GM19043 (cell line): Measurements from ENCODE around the gene CD320.
"Not testable (repeated sequence)": the region's sequence is repeated elsewhere in the genome, so short reads cannot be mapped to it uniquely, and the experiment has no call there.

ENCODE experiments used
- ATAC-seq: cut with Tn5 transposase; IDR thresholded peaks from one replicate; pipeline ENCODE4 v1.9.1; 2021; ENCODE audit warnings: low read depth; ENCODE audit not compliant: unreplicated experiment

The CD320 gene

DNA sequence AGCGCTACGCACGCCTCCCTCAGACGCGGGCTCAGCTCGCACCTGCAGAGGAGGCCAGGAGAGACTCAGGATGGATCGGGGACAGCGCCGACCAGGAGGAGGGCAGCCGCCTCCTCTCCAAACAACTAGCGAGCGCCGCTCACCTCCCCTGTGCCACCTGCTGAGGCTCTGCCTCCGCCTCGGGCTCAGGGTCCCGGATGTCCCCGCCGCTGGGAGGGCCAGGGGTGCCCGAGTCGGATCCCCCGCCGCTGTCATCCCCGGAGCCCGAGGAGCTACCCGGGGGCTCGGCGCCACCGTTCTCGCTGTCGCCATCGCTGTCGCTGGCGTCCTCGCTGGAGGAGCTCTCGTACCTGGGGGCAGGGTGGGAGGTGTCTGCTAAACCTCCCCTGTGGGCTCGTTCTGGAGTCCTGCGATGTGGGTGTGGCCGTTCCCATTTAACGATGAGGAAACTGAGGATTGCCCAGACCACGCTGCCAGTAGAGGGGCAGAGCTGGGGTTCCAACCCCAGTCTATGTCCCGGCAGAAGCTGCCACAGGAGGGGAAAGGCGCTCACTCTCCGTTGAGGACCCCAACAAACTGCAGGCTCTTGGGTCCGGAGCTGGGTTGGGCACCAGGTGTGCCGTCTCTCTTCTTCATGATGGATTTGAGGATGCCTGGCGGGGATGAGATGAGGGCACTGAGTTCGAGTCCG lies 25.8 kb upstream of the CD320 start:
- ATAC-seq = no peak

DNA sequence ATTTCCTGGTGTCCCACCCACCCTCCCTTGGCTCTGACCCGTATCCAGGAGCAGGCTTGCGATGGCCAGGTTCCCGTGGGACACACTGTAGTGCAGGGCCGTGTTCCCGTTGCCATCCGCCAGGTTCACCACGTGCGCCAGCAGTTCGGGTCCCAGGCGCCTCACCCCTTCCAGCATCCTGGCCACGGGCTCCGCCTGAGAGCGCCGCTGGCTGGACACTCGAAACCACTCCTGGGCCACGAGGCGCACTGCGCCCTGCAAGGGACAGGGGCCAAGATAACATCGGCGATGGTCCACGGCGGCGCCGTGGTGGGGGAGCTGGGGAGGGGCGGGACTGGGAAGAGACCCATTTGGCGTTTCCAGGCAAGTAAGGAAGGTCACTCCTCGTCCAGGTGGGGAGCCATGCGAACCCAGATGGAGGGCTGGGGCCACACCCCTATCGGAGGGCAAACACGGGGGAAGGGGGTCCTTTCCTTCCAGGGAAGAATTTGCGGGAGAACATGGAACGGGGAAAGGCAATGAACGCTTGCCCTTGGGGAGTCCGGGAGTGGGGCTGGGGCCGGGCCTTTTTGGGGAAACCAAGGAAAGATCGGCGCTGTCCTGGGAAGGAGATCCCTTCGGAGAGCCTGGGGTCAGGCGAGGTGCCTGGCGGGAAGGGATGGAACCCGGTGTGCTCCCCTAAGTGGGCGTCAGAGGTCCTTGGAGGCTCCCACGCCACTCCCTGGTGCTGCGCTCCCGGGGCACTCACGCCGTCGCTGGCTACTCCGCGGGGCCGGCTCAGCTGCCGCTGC lies 25.0 kb upstream of the CD320 start:
- ATAC-seq = no peak

DNA sequence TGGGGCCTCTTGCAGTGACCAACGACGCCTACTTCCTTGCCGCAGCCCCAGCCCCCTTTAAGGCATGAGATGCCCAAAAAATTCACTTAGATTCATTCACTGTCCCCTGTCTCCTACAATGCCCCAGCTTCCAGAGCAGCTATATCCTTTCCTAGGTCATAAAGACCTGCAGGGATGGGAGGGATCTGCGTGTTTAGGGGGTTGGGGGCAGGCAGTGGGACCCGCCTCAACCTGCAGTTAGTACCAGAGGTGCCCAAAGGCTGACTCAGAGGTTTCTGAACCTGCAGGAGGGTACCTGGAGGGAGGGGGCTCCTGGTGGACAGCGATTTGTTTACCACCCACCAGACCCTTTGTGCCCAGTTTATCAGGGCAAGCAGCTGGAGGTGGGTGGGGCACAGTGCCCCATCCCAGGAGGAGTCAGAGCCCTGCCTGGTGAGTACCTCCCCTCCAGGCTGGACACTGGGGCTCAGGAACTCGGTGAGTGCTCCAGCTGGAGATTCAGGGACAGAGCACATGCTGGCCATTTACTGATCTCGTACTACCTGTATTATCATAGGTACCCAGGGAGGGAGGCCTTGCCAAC lies 23.2 kb upstream of the CD320 start:
- no peak for ATAC-seq

DNA sequence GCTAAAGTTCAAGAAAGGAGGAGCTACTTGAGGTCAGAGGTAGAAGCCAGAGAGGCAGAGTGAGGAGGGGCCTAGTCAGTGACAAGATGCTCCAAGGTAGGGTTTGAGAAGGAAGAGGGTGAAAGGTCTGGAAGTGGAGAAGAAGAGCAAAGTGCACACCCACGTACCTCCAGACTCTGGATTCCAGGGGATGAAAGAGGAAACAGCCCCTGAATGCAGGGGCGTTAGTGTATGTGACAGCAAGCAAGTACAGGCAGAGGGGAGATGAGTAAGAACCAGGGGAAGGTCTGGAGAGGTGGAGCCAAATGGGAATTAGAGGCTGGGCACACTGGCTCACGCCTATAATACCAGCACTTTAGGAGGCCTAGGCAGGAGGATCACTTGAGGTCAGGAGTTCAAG lies 21.8 kb upstream of the CD320 start:
- no peak for ATAC-seq

DNA sequence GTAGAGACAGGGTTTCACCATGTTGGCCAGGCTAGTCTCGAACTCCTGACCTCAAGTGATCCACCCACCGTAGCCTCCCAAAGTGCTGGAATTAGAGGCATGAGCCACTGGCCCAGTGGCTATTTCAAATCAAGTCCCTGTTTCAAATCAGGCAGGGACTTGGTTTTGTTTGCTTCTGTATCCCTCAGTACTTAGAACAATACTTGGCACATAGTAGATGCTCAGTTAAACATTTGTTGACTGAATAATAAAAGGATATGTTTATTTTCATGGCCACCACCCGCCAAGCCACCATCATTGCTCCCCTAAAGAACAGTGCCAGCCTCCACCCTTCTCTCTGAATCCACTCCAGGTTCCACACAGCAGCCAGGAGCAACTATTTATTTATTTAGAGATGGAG lies 17.3 kb upstream of the CD320 start:
- ATAC-seq = no peak

DNA sequence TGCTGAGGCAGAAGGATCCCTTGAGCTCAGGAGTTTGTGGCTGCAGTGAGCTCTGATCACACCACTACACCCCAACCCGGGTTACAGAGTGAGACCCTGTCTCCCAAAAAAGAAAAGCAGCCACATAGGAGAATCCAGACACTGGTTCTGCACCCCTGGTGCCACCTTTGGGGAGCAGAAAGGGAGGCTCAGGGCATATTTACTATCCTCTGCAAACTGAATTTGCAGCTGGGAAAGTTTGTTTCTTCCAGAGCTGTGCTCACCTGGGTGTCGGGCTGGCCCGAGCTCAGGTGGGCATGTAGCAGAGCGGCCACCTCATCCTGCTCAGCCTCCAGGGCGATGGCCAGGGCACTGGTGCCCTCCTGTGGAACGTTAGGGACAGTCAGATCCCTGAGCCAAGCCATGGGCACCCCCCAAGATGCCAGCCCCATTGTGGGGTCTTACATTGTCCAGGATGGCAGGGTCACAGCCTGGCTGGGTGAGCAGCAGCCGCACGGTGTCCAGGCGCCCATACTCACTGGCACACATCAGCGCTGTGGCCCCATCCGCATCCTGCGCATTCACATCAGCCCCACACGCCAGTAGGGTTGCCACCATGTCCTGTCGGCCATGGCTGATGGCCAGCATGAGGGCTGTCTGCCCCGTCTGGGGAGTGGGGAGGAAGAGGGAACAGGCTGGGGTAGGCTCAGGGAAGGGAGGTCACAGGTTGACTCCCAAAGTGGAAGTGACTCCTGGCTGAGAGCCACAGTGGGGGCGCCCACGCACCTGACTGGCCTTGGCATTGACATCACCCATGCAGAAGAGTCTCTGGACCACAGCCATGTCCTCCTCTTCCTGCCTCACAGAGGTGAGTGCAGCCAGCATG lies 16.3 kb upstream of the CD320 start:
- no peak for ATAC-seq

DNA sequence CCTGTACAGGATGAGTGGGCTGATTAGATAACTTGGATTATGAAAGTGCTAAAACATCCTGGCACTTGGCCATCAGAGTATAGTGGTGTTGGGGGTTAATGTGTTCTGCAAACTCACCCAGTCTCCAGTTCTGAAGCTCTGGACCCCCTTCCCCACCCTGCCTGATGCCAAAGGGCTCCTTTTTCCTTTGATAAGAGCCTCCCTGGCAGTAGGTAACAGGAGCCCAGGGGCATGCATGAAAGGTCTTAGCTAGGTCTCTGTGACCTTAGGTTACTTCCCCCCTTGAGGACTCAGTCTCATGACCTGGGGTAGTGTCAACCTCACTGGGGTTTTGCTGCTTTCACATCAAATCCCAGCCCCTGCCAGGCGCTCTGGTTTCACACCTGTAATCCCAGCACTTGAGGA lies 15.6 kb upstream of the CD320 start:
- ATAC-seq = no peak

DNA sequence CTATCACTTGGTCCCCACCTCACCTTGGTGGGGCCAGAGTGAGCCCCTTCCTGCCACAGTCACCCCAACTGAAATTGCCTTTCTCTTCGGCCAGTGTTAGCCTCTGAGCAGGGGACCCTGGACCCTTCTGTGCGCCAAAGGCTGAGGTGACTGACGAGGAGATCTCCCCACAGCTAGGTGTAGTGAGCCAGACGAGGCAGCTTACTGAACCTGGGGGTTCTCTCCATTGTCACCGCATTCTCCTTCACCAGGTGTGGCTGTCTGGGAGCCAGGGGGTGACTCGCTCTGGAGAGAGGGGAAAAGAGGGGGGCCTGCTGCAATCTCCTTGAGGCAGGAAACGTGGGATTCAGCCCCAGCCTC lies 14.5 kb upstream of the CD320 start:
- no peak for ATAC-seq

DNA sequence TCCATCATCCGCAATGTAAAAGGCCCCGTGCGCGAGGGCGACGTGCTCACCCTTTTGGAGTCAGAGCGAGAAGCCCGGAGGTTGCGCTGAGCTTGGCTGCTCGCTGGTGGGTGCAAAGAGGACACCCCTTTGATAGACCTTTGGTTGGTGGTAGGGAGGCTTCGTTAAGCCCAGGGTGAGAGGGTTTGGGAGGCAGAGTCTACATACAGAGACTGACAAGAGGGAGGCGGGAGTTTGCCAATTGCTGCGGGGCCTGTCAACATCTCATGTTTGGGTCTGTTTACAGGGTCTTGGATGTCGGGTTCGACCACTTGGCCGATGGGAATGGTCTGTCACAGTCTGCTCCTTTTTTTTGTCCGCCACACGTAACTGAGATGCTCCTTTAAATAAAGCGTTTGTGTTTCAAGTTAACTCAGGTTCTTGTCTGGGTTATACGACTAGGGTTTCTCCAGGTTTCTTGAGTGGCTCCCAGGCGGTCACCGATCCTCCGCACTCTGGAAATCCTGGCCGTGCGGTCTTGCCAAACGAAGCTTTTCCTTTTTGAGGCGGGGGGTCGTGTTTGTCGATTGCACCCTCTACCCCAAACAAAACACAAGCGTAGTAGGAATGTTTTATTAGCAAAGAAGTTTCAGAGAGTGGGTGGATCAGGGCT lies 14.0 kb upstream of the CD320 start:
- ATAC-seq = no peak

DNA sequence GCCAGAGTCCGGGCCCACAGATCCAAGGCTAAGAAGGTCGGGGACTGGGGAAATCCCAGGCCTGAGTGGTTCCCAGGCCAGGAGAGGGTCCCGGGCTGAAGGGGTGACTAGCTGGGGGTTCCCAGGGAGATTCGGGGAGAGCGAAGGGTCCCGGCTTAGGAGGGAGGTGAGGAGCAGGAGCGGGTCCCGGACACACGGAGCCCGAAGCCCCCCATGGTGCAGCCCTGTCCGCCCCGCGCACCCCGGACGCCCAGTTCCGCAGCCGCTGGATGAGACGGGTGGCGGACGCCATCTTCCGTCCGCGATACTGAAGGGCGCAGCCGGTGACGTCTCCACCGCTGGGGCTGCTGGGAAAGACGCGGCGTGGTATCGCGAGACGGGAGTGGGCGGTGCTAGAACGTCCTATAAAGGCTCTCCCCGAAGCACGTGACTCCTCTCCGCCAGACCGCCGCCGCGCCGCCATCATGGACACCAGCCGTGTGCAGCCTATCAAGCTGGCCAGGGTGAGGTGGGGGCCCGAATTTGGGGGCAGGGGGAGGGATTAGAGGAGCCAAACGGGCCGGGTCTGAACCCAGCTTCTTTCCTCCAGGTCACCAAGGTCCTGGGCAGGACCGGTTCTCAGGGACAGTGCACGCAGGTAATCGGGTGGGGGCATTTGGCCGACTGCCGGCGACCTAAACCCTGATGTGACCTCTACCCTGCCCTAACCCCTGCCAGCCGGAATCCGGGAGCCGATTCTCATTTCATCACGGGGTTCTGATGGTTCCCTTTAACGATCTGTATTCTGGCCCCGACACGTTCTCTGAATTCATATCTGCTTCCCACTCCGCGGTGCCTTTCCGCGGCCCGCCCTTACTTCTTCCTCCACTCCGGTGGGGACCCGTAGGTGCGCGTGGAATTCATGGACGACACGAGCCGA lies 13.2 kb upstream of the CD320 start, which contains the start of the genes NDUFA7 and RPS28:
Gene NDUFA7, minus strand, starts transcription at position 309 of the 919 bp plus-strand sequence. Its CDS starts 17 bp downstream, at position 292.
Gene RPS28, plus strand, starts transcription at position 430 of the 919 bp plus-strand sequence. Its CDS starts 35 bp downstream, at position 465.
- peak; percentile 76 for ATAC-seq

DNA sequence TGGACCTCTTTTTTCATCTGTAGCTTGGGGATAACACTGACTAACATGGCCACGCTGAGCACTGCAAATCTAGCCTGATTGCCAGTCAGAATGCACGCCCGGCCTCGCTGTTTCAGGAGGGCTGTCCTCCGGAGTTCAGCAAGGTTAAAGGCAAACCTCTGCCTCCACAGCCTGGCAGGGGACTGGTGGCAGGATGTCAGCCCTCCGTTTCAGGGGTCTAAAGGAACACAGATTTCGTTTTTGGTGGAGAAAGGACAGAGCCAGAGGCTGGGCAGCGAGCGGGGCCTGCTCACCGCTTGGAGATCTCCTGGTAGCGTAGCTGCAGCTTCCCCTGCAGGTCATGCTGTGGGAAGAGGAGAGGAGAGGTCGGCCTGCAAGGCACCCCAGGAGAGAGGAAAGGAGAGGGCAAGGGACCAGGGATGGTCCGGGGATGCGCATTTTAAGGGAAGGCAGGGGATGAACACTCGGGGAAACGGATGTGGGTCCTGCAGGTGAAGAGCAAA lies 12.5 kb upstream of the CD320 start:
- ATAC-seq = no peak

DNA sequence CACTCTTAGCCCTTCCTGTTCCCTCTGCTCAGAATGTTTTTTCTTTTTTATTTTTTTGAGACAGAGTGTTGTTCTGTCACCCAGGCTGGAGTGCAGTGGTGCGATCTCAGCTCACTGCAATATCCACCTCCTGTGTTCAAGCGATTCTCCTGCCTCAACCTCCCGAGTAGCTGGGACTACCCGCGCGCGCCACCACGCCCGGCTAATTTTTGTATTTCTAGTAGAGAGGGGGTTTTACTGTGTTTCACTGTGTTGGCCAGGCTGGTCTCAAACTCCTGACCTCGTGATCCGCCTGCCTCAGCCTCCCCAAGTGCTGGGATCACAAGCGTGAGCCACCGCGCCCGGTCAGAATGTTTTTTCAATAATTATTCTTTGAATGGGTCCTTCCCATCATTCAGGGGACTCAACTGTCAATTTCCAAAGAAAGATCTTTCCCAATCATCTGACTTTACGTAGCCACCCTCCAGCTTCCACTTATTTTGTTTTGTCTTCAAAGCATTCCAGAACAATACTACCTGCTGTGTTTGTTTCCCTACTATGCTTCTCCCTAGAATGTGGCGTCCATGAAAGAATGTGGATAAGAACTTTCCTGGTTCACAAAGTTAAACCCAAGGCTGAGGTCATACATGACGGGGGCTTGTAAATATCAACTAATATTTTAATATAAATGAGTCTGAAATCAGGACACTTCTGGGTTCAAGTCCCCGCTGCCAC lies 11.8 kb upstream of the CD320 start:
- ATAC-seq = no peak

DNA sequence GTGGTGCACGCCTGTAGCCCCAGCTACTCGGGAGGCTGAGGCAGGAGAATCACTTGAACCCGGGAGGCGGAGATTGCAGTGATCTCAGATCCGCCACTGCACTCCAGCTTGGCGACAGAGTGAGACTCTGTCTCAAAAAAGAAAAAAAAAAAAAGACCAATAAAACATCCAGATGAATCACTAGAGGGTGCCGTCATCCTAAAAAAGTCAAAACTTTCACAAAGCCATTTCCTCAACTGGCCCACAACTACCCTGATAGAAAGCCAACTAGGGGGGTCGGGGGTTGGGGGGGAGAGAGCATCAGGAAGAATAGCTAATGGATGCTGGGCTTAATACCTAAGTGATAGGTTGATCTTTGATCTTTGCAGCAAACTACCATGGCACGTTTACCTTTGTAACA lies 10.7 kb upstream of the CD320 start:
- ATAC-seq = not testable (repeated sequence)

DNA sequence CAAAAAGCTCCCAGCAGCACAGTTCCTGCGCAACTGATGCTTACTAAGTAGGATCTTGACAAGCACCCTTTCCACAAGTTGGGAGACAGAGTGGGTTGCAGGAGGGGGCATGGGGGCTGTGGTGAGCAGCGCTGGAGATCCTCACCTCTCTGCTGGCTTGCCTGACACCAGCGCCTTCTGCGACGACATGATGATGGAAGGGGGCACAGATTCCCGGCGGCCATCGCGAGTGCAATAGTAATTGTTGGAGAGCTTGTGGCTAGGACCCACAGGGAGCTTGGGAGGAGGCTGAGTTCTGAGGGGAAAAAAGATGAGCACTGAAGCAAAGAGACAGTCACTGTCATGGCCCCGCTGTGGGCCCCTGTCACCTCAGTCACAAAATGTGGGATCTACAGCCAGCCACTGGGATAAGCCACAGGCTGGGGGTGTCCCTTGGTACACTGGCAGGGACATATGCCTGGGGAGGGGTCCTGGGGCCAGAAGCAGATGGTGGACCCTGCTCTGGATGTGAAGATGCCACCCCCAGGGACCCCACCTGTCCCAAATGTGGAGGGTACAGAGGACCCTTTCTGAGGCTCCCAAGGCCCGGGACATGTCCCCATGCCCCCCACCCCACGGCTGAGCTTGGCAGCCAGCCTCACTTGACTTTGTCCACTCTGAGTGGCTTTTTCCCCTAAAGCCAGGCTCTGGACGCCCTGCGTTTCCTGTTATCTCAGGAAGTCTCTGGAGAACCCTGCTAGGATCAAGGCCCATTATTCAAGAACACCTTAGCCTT lies 8.4 kb upstream of the CD320 start:
- no peak for ATAC-seq

DNA sequence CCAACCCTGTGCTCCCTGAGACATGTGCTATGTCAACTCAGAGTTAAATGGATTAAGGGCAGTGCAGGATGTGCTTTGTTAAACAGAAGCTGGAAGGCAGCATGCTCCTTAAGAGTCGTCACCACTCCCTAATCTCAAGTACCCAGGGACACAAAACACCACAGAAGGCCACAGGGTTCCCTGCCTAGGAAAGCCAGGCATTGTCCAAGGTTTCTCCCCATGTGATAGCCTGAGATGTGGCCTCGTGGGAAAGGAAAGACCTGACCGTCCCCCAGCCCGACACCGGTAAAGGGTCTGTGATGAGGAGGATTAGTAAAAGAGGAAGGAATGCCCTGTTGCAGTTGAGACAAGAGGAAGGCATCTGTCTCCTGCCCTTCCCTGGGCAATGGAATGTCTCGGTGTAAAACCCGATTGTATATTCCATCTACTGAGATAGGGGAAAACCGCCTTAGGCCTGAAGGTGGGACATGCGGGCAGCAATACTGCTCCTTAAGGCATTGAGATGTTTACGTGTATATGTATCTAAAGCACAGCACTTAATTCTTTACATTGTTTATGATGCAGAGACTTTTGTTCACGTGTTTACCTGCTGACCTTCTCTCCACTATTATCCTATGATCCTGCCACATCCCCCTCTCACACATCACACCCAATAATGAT lies 7.0 kb upstream of the CD320 start:
- ATAC-seq = not testable (repeated sequence)

DNA sequence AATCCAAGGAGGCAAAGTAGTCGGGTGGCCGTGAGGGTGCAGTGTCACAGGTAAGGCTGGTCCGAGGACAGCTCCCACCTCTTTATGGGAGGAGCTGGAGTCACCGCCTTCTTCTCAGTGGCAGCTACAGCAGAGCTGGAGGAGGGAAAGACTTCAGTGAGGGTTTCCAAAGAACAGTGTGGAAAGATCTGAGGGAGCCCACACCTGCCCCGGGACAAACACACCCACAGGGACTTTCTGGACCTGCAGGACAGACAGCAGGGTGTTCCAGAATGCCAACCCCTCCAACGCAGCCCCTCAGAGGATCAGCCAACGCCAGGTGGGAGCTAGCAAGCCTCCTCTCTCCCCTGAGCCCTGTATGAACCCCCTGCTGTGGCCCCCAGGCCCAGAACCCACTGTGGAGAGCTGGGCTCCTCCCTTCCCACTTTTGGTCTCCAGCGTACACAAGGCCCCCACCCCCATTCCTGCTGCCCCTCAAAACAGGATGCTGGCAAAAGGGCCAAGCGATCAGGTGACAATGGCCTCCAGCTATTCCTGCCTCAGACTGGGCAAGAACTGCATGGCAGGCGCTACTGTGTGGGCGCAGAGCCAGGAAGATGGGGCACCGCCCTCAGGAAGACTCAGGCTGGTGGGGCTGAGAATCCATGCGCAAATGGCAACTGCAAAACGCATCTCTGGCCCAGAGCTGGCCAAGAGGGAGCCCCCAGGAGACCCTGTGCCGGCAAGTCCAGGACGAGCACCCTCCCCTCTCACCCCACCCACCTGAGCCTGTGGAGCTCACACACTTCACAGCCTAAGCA lies 3.5 kb upstream of the CD320 start:
- ATAC-seq = no peak
